PFSK-1 (cell line): ENCODE results near the gene COL23A1.

Experiments
- FOXP2 ChIP-seq: optimal IDR thresholded peaks from 2 replicates; pipeline ENCODE3; 2011; ENCODE audit warnings: borderline replicate concordance, control low read depth, inconsistent platforms; ENCODE audit not compliant: insufficient read depth; ENCODE audit errors: extremely low read length, extremely low read depth
- POLR2AphosphoS5 ChIP-seq: IDR thresholded peaks from 2 replicates; pipeline ENCODE4 v1.6.1; 2012; ENCODE audit warnings: low read depth, mild to moderate bottlenecking, control low read depth, low read length, moderate library complexity
- SIN3A ChIP-seq: IDR thresholded peaks from 2 replicates; pipeline ENCODE4 v1.6.1; 2012; ENCODE audit warnings: mild to moderate bottlenecking, low read length, moderate library complexity, borderline replicate concordance; ENCODE audit not compliant: insufficient read depth
- TAF1 ChIP-seq: IDR thresholded peaks from 2 replicates; pipeline ENCODE4 v1.6.1; 2012; ENCODE audit warnings: low read length, control low read depth, borderline replicate concordance; ENCODE audit not compliant: insufficient read depth
- TF ChIP-seq, protein P1 (sequence below), 2 experiments: IDR thresholded peaks; 2 replicates each; pipeline versions ENCODE4 v1.6.1 to v1.8.0; 2011 to 2012; ENCODE audit warnings: low read depth in 2 of 2, low read length in 2 of 2, control low read depth in 1 of 2, inconsistent platforms in 1 of 2, mild to moderate bottlenecking in 1 of 2, moderate library complexity in 1 of 2; ENCODE audit not compliant: insufficient read depth in 1 of 2

Gene COL23A1

DNA sequence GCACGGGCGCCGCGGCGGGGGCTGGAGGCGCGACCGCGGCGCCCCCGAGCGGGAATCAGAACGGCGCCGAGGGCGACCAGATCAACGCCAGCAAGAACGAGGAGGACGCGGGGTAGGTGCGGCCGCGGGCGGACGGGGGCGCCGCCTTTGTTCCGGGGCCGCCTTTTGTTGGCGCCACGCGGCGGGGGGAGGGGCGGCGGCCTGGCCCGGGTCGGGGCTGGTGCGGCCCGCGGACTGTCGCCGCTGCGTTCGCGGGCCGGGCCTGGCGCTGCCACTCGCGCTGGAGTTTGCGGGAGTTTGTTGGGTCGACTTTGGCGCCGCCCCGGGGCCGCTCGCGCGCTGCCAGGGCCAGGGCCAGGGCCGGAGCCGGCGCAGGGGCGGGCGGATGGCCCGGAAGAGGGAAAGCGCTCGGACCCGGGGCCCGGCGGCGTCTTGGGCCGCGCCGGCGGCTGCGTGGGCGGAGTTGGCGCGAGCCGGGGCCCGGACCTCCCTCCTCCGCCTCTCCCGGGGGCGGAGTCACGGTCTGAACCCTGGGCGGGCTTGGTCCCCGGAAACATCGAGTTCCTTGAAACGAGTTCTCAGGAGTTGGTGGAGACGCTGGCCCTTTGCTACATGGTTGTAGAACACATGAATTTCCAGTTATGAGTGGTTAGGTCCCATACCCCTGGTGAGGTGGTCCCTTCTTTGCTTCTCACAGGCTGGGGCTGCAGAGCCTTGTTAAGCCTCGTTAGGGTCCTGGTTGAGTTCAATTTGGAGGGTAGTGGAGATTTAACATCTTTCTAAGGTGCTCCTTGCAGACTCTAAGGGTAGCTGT lies 385.1 kb downstream of the COL23A1 start:
- TF ChIP-seq FOXP2 (no peak), TAF1 (no peak)
- TF ChIP-seq, protein P1, sequence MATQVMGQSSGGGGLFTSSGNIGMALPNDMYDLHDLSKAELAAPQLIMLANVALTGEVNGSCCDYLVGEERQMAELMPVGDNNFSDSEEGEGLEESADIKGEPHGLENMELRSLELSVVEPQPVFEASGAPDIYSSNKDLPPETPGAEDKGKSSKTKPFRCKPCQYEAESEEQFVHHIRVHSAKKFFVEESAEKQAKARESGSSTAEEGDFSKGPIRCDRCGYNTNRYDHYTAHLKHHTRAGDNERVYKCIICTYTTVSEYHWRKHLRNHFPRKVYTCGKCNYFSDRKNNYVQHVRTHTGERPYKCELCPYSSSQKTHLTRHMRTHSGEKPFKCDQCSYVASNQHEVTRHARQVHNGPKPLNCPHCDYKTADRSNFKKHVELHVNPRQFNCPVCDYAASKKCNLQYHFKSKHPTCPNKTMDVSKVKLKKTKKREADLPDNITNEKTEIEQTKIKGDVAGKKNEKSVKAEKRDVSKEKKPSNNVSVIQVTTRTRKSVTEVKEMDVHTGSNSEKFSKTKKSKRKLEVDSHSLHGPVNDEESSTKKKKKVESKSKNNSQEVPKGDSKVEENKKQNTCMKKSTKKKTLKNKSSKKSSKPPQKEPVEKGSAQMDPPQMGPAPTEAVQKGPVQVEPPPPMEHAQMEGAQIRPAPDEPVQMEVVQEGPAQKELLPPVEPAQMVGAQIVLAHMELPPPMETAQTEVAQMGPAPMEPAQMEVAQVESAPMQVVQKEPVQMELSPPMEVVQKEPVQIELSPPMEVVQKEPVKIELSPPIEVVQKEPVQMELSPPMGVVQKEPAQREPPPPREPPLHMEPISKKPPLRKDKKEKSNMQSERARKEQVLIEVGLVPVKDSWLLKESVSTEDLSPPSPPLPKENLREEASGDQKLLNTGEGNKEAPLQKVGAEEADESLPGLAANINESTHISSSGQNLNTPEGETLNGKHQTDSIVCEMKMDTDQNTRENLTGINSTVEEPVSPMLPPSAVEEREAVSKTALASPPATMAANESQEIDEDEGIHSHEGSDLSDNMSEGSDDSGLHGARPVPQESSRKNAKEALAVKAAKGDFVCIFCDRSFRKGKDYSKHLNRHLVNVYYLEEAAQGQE (IDR thresholded peaks at IDR 0.05; ENCODE audit: insufficient read depth in 1 of 2, low read depth in 2 of 2, low read length in 2 of 2): no peak

DNA sequence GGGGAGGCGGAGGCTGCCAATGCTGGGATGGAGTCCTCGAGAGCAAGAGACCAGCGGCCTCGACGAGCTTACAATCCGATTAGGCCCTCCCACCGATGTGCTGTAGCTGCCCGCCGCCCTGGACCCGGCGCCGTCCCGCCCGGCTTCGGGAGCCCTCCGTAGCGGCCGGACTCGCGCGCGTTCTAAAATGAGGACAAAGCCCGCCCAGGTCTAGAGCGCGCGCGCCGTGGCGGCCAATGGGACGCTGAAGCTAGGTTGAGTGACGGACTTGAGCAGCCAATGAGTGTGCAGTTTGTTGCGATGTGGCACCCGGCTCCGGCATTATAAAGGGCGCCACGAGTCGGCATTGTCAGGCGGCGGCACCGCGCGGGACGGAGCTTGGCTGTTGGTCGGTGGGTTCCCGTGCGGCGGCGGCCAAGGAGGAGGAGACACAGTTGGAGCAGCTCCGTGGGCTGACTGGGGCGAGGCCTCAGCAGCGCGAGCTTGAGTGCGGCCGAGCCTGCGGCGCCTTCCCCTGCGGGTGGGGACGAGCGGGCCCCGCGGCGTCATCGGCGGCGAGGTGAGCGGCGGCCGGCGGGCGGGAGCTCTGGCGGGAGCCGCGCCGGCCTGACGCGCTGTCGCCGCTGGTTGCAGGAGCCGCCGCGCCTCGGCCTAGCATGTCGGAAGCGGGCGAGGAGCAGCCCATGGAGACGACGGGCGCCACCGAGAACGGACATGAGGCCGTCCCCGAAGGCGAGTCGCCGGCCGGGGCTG lies 385.8 kb downstream of the COL23A1 start, which contains the start of gene HNRNPAB:
Gene HNRNPAB (plus strand): TSS at position 352 of the 753 bp plus-strand sequence. CDS start 305 bp downstream, at position 657.
- TF ChIP-seq SIN3A: peak; percentile 90; the same call in 1 of the 2 replicates
- peak; percentile 87 for TF ChIP-seq FOXP2
- TF ChIP-seq, protein P1 (IDR thresholded peaks at IDR 0.05; ENCODE audit: insufficient read depth in 1 of 2, low read depth in 2 of 2, low read length in 2 of 2): peak; percentile 9 to 61; a peak in 1 of 4 replicates
- TF ChIP-seq POLR2AphosphoS5: peak; percentile 99
- peak; percentile 92 for TF ChIP-seq TAF1

DNA sequence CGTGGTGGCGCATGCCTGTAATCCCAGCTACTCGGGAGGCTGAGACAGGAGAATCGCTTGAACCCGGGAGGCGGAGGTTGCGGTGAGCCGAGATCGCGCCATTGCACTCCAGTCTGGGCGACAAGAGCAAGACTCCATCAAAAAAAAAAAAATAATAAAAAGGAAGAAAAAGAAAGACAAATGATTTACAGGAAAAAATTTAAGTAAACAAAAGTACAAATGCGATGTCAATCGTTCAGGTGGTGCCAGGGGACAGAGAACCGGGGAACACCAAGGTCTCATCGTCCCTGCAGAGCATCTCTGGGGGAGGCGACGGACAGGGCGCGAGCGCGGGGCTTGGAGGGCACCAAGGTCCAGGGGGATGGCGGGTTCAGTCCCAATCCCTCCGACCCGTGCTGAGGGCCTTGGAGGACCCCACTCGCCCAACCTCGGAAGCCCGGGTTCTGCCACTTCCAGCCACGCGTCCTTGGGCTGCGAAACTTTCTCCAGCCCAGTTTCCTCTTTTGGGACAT lies 386.5 kb downstream of the COL23A1 start:
- no peak for TF ChIP-seq POLR2AphosphoS5
- TF ChIP-seq FOXP2: no peak
- TF ChIP-seq SIN3A: no peak
- no peak for TF ChIP-seq TAF1
- TF ChIP-seq, protein P1 (IDR thresholded peaks at IDR 0.05; ENCODE audit: insufficient read depth in 1 of 2, low read depth in 2 of 2, low read length in 2 of 2): no peak

DNA sequence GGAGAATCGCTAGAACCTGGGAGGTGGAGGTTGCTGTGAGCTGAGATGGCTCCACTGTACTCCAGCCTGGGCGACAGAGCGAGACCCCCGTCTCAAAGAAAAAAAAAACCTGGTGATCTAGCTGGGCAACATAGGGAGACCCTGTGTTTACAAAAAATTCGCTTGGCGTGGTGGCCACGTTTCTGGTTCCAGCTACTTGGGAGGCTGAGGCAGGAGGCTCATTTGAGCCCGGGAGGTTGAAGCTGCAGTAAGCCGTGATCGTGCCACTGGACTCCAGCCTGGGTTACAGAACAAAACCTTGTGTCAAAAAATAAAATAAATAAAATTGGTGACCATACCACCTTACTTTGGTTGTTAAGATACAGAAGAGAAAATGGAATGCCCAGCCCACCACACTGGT lies 387.7 kb downstream of the COL23A1 start:
- TF ChIP-seq SIN3A (no peak), FOXP2 (no peak), POLR2AphosphoS5 (no peak), TAF1 (no peak)
- TF ChIP-seq, protein P1 (IDR thresholded peaks at IDR 0.05; ENCODE audit: insufficient read depth in 1 of 2, low read depth in 2 of 2, low read length in 2 of 2): no peak
